Vagina (tissue), 2 donors: ENCODE results near the gene DYRK1A.

Experiments used
- POLR2A ChIP-seq, 2 donors: fragments of 450-650 bp; IDR thresholded peaks; one replicate each; pipeline ENCODE4 v1.6.1; 2017; ENCODE audit warnings: antibody characterized with exemption in 2 of 2, mild to moderate bottlenecking in 2 of 2, moderate library complexity in 2 of 2
- POLR2AphosphoS5 ChIP-seq, 2 donors: sonication (generic); formaldehyde crosslinking; IDR thresholded peaks; one replicate each; pipeline ENCODE4 v1.9.0; 2017; ENCODE audit warnings: antibody characterized with exemption in 2 of 2, mild to moderate bottlenecking in 2 of 2, low read depth in 1 of 2; ENCODE audit not compliant: insufficient read depth in 1 of 2

- TF ChIP-seq POLR2AphosphoS5 (IDR thresholded peaks at IDR 0.05; ENCODE audit: insufficient read depth in 1 of 2, low read depth in 1 of 2) (no peak), POLR2A (IDR thresholded peaks at IDR 0.05) (no peak)
Observed at GRCh38 chr21:37508341-37508740, 141.8 kb downstream of the DYRK1A start.
